HepG2 (cell line): ENCODE results near the gene WDR82. TPM values are rescaled to one million over a fixed set of nuclear protein-coding genes. Genes with fewer than 3 reads are reported as not detected.

ENCODE experiments used
- CBX5 ChIP-seq: sonication (generic); formaldehyde crosslinking; IDR thresholded peaks from 2 replicates; pipeline ENCODE4 v1.4.0; 2020; ENCODE audit warnings: missing genetic modification reagents, borderline replicate concordance
- NCOA1 ChIP-seq: sonication (generic); formaldehyde crosslinking; IDR thresholded peaks from 2 replicates; pipeline ENCODE4 v1.9.0; 2021; ENCODE audit warnings: missing genetic modification reagents
- NFYC ChIP-seq: IDR thresholded peaks from 2 replicates; pipeline ENCODE4 v1.6.1; 2016; ENCODE audit warnings: missing genetic modification reagents, missing compliant biosample characterization
- PRDM4 ChIP-seq: sonication (generic); formaldehyde crosslinking; IDR thresholded peaks from 2 replicates; pipeline ENCODE4 v1.9.0; 2021; ENCODE audit warnings: missing genetic modification reagents, borderline replicate concordance
- SETDB1 ChIP-seq: sonication (generic); formaldehyde crosslinking; IDR thresholded peaks from 2 replicates; pipeline ENCODE4 v1.5.1; 2020; ENCODE audit warnings: missing genetic modification reagents, mild to moderate bottlenecking, borderline replicate concordance
- ZBTB7B ChIP-seq: sonication (generic); formaldehyde crosslinking; IDR thresholded peaks from 2 replicates; pipeline ENCODE4 v1.4.0; 2020; ENCODE audit warnings: missing genetic modification reagents
- ZFP1 ChIP-seq: IDR thresholded peaks from 2 replicates; pipeline ENCODE4 v1.6.1; 2016
- ZNF44 ChIP-seq: sonication (generic); formaldehyde crosslinking; IDR thresholded peaks from 2 replicates; pipeline ENCODE4 v1.5.1; 2020; ENCODE audit warnings: mild to moderate bottlenecking, missing genetic modification reagents
- ZNF790 ChIP-seq: sonication (generic); formaldehyde crosslinking; IDR thresholded peaks from 2 replicates; pipeline ENCODE4 v1.8.0; 2022; ENCODE audit warnings: missing genetic modification reagents, mild to moderate bottlenecking, borderline replicate concordance
- ZNF841 ChIP-seq: sonication (generic); formaldehyde crosslinking; IDR thresholded peaks from 2 replicates; pipeline ENCODE4 v1.8.1; 2023; ENCODE audit warnings: missing genetic modification reagents, borderline replicate concordance
- polyA plus RNA-seq, 8 experiments: library from polyadenylated mRNA; depleted of rRNA in 3 of 8; stranded (reverse) in 7 of 8; unstranded in 1 of 8; fragments of >200 nt; fragmentation: Illumina TruSeq in 4 of 8; extraction: Trizol in 4 of 8; gene quantifications; 2 replicates each; pipeline versions ENCODE4 v1.2.1 to v1.2.3, GENCODE V29; 2011 to 2016; ENCODE audit warnings: low read depth in 4 of 8, missing spikeins in 1 of 8, mixed read lengths in 1 of 8; ENCODE audit not compliant: insufficient read depth in 1 of 8
- total RNA-seq, 5 experiments: library from RNA; depleted of rRNA; stranded (reverse); fragments of >200 nt; fragmentation: Illumina TruSeq; extraction: Trizol; gene quantifications; 2 replicates each; pipeline ENCODE4 v1.2.3, GENCODE V29; 2016; ENCODE audit warnings: low read depth in 1 of 5
- TF ChIP-seq, protein P1 (sequence below), 2 experiments: fragments of 450-650 bp in 1 of 2; sonication (generic) in 1 of 2; formaldehyde crosslinking in 1 of 2; IDR thresholded peaks; 2 replicates each; pipeline versions ENCODE4 v1.6.1 to v1.8.0; 2016 to 2022; ENCODE audit warnings: antibody characterized with exemption in 1 of 2, mild to moderate bottlenecking in 1 of 2, missing genetic modification reagents in 1 of 2
- TF ChIP-seq, protein P2 (sequence below): sonication (generic); formaldehyde crosslinking; IDR thresholded peaks from 2 replicates; pipeline ENCODE4 v1.4.0; 2020; ENCODE audit warnings: missing genetic modification reagents
- TF ChIP-seq, protein P3 (sequence below): sonication (generic); formaldehyde crosslinking; conservative IDR thresholded peaks from 2 replicates; pipeline ENCODE4 v1.8.0; 2022; ENCODE audit warnings: missing genetic modification reagents

WDR82 gene
- total and polyA plus RNA-seq, 2 of the 13 experiments (the other 11 are each of a cell fraction or from before 2014, with no cell fraction given): 39.1 to 59.5 TPM

- TF ChIP-seq, protein P1, sequence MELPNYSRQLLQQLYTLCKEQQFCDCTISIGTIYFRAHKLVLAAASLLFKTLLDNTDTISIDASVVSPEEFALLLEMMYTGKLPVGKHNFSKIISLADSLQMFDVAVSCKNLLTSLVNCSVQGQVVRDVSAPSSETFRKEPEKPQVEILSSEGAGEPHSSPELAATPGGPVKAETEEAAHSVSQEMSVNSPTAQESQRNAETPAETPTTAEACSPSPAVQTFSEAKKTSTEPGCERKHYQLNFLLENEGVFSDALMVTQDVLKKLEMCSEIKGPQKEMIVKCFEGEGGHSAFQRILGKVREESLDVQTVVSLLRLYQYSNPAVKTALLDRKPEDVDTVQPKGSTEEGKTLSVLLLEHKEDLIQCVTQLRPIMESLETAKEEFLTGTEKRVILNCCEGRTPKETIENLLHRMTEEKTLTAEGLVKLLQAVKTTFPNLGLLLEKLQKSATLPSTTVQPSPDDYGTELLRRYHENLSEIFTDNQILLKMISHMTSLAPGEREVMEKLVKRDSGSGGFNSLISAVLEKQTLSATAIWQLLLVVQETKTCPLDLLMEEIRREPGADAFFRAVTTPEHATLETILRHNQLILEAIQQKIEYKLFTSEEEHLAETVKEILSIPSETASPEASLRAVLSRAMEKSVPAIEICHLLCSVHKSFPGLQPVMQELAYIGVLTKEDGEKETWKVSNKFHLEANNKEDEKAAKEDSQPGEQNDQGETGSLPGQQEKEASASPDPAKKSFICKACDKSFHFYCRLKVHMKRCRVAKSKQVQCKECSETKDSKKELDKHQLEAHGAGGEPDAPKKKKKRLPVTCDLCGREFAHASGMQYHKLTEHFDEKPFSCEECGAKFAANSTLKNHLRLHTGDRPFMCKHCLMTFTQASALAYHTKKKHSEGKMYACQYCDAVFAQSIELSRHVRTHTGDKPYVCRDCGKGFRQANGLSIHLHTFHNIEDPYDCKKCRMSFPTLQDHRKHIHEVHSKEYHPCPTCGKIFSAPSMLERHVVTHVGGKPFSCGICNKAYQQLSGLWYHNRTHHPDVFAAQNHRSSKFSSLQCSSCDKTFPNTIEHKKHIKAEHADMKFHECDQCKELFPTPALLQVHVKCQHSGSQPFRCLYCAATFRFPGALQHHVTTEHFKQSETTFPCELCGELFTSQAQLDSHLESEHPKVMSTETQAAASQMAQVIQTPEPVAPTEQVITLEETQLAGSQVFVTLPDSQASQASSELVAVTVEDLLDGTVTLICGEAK (IDR thresholded peaks at IDR 0.05): no peak
- TF ChIP-seq, protein P1 (CRISPR knock-in tag; IDR thresholded peaks at IDR 0.05): 0 out of 2 replicates have a peak, but pooled peaks have one; percentile 23
- TF ChIP-seq SETDB1 (no peak), PRDM4 (CRISPR knock-in tag) (no peak), CBX5 (CRISPR knock-in tag) (no peak), NFYC (CRISPR knock-in tag) (no peak), ZBTB7B (CRISPR knock-in tag) (peak; percentile 70; the same call in 1 of the 2 replicates), ZNF44 (peak; percentile 38; the same call in 1 of the 2 replicates), ZNF790 (peak; percentile 58; the same call in 1 of the 2 replicates), ZFP1 (no peak), NCOA1 (no peak), ZNF841 (no peak)
- TF ChIP-seq, protein P2, sequence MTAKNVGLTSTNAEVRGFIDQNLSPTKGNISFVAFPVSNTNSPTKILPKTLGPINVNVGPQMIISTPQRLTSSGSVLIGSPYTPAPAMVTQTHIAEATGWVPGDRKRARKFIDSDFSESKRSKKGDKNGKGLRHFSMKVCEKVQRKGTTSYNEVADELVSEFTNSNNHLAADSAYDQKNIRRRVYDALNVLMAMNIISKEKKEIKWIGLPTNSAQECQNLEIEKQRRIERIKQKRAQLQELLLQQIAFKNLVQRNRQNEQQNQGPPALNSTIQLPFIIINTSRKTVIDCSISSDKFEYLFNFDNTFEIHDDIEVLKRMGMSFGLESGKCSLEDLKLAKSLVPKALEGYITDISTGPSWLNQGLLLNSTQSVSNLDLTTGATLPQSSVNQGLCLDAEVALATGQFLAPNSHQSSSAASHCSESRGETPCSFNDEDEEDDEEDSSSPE (CRISPR knock-in tag): 0 out of 2 replicates have a peak, but pooled peaks have one; percentile 7
- TF ChIP-seq, protein P3, sequence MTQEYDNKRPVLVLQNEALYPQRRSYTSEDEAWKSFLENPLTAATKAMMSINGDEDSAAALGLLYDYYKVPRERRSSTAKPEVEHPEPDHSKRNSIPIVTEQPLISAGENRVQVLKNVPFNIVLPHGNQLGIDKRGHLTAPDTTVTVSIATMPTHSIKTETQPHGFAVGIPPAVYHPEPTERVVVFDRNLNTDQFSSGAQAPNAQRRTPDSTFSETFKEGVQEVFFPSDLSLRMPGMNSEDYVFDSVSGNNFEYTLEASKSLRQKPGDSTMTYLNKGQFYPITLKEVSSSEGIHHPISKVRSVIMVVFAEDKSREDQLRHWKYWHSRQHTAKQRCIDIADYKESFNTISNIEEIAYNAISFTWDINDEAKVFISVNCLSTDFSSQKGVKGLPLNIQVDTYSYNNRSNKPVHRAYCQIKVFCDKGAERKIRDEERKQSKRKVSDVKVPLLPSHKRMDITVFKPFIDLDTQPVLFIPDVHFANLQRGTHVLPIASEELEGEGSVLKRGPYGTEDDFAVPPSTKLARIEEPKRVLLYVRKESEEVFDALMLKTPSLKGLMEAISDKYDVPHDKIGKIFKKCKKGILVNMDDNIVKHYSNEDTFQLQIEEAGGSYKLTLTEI (CRISPR knock-in tag): no peak
Measured at GRCh38 chr3:52238761-52239701, 39.4 kb downstream of the WDR82 start, which contains the start of gene TWF2 (continued).
